ENCODE measurements around the gene UGT1A10.
"Not testable (repeated sequence)": the region's sequence is repeated elsewhere in the genome, so short reads cannot be mapped to it uniquely, and the experiment has no call there.

The UGT1A10 gene

GRCh38 chr2:233602076-233602475 is 34.2 kb upstream of the UGT1A10 start:
- DNase-seq, result no peak
- TF ChIP-seq CTCF (IDR thresholded peaks at IDR 0.05), result no peak
- Mint-ChIP-seq H3K4me3 (no peak overlapping the region), H3K9me3 (peaks cover 21% of the 10 kb centered on the region), H3K27ac (no peak overlapping the region), H3K4me1 (no peaks in the 10 kb centered on the region), H3K36me3 (ENCODE audit: low read depth) (no peaks in the 10 kb centered on the region), H3K27me3 (ENCODE audit: low read depth, poor library complexity) (peaks cover 27% of the 10 kb centered on the region)

- Mint-ChIP-seq H3K36me3 (ENCODE audit: low read depth) (no peaks in the 10 kb centered on the region), H3K4me1 (no peaks in the 10 kb centered on the region), H3K9me3 (peaks cover 21% of the 10 kb centered on the region), H3K4me3 (no peak overlapping the region), H3K27me3 (ENCODE audit: low read depth, poor library complexity) (peaks cover 25% of the 10 kb centered on the region), H3K27ac (no peak overlapping the region)
- no peak for TF ChIP-seq CTCF (IDR thresholded peaks at IDR 0.05)
- DNase-seq, result no peak
These were observed 32.7 kb upstream of the UGT1A10 start for GRCh38 chr2:233603520-233603919.

GRCh38 chr2:233604826-233605225 is 31.4 kb upstream of the UGT1A10 start:
- Mint-ChIP-seq H3K27ac (no peak overlapping the region), H3K36me3 (ENCODE audit: low read depth) (no peaks in the 10 kb centered on the region), H3K9me3 (peaks cover 21% of the 10 kb centered on the region), H3K4me1 (no peaks in the 10 kb centered on the region), H3K27me3 (ENCODE audit: low read depth, poor library complexity) (peaks cover 18% of the 10 kb centered on the region), H3K4me3 (no peak overlapping the region)
- DNase-seq, result no peak
- TF ChIP-seq CTCF (IDR thresholded peaks at IDR 0.05), result no peak

- Mint-ChIP-seq H3K9me3 (peaks cover 27% of the 10 kb centered on the region), H3K4me3 (no peak overlapping the region), H3K4me1 (no peaks in the 10 kb centered on the region), H3K27me3 (ENCODE audit: low read depth, poor library complexity) (peaks cover 10% of the 10 kb centered on the region), H3K27ac (no peak overlapping the region), H3K36me3 (ENCODE audit: low read depth) (no peaks in the 10 kb centered on the region)
- no peak for DNase-seq
- no peak for TF ChIP-seq CTCF (IDR thresholded peaks at IDR 0.05)
These were observed 30.6 kb upstream of the UGT1A10 start for GRCh38 chr2:233605680-233606079.

GRCh38 chr2:233611284-233611683 is 25.0 kb upstream of the UGT1A10 start:
- H3K27ac Mint-ChIP-seq, result no peak overlapping the region
- TF ChIP-seq CTCF (IDR thresholded peaks at IDR 0.05), result no peak
- no peaks in the 10 kb centered on the region for H3K36me3 Mint-ChIP-seq (ENCODE audit: low read depth)
- peaks cover 59% of the 10 kb centered on the region for H3K9me3 Mint-ChIP-seq
- no peaks in the 10 kb centered on the region for H3K4me1 Mint-ChIP-seq
- no peak overlapping the region for H3K4me3 Mint-ChIP-seq
- peaks cover 17% of the 10 kb centered on the region for H3K27me3 Mint-ChIP-seq (ENCODE audit: low read depth, poor library complexity)
- DNase-seq, result no peak

GRCh38 chr2:233617476-233617875 is 18.8 kb upstream of the UGT1A10 start, which contains the start of gene UGT1A8:
TSS of gene UGT1A8 (plus strand) at chr2:233617633. CDS start at chr2:233617708, 75 bp downstream.
- H3K36me3 Mint-ChIP-seq (ENCODE audit: low read depth); H3K4me3 Mint-ChIP-seq; DNase-seq; H3K4me1 Mint-ChIP-seq; H3K27ac Mint-ChIP-seq: not testable (repeated sequence)
- Mint-ChIP-seq H3K9me3 (peaks cover 45% of the 10 kb centered on the region), H3K27me3 (ENCODE audit: low read depth, poor library complexity) (peaks cover 20% of the 10 kb centered on the region)
